ENCODE data around the gene RERE.
"Not testable (repeated sequence)": the region's sequence is repeated elsewhere in the genome, so short reads cannot be mapped to it uniquely, and the experiment has no call there.

RERE gene

DNA sequence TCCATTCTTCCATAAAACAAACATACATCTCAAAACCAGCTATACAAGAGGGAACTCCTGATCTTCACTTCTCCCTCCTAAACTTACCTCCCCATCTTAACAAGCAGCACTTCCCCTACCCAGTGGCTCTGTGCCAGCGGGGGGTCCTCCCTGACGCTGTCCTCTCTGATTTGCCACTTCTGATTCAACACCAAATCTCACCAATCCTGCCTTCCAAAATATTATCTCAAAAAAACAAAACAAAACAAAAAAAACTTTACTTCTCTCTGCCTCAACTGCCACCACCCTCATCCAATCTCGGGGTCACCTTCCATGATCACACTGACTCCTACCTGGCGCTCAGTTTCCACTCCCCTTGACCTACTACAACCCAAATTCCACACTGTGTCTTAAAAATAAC is 426.7 kb downstream of the RERE start:
- DNase-seq = no peak

DNA sequence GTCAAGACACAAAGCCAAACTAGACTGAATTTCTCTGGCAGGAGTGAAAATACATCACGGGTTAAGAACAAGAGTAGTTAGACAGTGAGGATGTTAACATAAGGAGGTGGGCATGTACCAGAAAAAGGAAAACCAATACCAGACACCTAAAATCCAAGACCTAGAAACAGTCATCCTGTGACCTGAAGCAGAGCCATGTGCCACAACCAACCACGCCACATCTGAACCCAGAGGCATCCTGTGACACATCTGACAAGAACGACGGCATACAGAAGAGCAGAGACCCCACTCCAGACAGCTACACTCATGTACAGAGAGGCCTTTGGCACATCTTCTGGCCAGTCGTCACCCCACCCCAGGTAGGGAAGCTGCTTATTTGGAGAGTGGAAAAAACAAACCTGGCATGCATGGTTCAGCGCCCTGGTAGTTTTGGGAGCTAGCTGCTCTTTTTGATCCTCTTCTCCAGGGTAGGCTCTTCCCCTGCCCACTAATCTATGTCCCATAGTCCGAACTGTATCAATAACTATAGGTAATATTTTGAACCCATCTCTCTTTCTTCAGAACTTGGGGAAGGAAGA is 427.4 kb downstream of the RERE start:
- no peak for DNase-seq

DNA sequence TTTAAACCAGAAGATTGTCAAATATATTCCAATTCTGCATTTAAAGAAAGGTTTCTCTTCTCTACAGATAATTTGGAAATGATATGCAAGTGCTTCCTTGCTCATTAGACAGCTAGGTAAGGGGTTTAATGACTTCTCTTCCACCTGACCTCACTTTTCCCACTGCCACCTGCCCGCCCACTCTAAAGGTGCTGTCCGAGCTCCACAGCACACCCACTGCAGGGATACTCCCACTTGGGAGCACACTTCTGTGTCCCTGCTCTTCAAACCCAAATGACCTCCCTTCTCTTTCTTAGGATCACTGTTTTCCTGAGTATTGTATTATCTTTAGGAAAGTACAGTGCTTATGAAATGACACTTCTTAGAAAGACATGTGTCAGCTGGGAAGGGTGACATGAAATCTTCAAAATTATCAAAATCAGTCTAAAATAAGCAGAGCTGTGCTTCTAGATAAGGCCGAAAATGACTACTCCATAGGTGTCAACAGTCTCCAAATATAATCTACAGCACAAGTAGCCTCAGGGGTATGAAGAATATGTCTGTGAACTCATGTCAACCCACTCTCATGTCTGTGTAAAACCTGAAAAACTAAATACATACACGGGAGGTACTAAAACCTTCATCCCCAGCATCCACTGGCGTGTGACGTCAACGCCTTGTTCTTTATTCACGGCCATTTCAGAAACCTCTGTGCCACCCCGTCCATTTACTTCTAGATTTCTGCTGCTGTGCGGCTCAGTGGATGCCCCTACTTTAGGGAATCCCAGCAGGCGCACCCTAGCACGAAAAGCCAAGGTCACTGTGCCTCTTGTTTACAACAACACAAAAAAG is 428.5 kb downstream of the RERE start:
- DNase-seq = no peak

- DNase-seq = no peak
Measured at GRCh38 chr1:8386247-8386646, 431.2 kb downstream of the RERE start.

DNA sequence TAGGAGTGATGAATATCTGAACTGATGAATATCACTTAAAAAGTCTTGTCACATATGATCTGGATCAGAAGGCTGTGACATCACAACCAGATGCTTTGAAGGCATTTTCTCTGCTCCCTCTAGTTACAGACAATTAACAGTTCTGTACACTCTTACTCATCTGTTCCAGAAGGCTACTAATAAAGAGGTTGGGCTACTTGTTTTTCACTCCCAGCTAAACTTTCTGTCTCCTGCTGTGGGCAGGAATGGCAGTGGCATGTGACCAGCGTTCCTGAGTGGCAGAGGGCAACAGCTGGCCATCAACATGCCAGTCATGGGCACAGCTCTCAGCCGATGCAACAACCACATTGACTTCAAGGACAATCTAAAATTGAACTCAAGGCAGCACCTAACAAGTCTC is 432.9 kb downstream of the RERE start:
- no peak for DNase-seq

DNA sequence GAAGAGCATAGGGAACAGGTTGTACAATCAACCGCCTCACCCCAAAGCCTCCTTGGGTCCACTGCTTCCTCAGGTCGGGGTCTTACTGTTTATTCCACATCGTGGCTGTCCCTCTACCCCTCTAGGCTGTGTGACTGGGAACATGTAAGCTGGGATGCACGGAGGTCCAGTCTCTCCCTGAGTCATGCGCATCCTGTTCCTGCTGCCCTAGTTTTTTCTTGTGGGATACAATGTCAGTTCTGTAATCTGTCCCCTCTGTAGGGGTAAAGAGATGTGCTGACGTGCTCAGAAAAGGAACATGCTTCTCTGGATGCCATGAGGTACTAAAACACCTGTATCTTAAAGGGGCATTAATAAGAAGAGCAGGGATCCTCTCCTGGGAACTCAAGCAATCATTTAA is 433.4 kb downstream of the RERE start:
- no peak for DNase-seq

- no peak for DNase-seq
Measured at GRCh38 chr1:8382608-8383505, 434.6 kb downstream of the RERE start.

- no peak for DNase-seq
Measured at GRCh38 chr1:8382051-8382505, 435.4 kb downstream of the RERE start.

DNA sequence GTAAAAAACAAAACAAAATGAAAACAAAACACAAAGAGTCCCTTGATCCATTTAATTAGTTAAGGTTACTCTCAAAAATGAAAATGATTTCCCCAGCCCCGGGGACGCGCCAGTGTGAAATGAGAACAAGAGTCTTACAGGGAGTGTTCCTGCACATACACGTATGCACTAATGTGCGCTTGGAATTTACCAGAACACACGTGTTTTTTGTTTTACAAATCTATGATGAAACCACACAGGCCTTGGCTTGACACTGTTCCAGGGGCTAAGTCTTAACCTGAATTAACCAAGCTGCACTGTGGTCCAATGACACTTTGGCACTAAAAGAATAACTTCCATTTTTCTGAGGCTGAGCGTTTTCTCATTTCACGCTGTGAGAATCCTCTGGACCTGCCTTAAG is 435.8 kb downstream of the RERE start:
- no peak for DNase-seq

GRCh38 chr1:8380310-8380709 is 437.1 kb downstream of the RERE start:
- DNase-seq = not testable (repeated sequence)

DNA sequence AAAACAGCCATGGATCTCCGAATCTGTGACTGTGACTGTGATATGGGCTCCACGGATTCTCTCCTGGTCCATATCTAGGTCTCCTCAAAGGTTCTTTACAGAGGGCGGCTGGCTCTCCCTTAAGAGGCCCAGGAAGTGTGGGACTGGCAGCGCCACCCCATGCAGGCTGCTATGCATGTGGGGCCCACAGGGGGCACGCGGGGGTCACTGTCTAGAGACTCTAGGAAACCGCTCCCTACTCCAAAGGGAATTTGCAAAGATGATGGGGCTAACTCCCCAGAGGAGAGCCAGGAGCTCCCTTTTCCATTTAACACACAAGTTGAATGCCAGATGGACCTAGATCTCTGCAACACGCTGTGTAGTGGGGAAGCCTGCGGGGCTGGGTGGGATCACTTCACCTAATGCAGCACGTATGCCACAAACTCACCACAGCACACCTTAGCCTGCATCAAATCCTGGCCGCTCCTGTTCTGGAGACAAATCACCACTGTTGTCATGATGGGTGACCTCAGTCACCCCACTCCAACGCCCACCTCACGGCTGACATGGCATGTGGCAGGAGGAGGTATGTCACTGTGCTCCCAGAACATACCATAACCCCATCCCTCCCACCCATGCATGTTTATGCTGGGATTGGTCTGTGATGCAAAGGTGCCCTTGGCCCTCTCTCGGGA is 437.8 kb downstream of the RERE start:
- no peak for DNase-seq

- DNase-seq = no peak
Measured at GRCh38 chr1:8378981-8379470, 438.4 kb downstream of the RERE start.

DNA sequence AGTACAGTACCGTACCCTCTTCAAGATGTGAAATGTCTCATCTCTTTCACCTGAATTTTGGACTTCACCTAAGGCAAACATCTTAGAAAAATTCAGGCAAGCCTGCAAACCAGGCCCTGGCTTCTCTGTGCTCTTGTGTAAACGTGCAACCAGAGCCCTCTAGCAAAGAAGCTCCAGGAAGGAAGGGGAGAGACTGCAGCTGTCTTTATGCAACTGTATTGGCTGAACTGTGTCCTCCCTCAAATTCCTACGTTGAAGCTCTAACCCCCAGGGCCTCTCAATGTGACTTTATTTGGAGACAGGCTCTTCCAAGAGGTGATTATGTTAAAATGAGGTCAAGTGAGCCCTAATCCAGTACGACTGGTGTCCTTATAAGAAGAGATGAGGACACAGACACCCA is 439.3 kb downstream of the RERE start:
- DNase-seq = no peak

- DNase-seq = no peak
Measured at GRCh38 chr1:8377271-8377981, 440.0 kb downstream of the RERE start.

- DNase-seq = no peak
Measured at GRCh38 chr1:8376358-8376840, 441.0 kb downstream of the RERE start.

- DNase-seq = no peak
Measured at GRCh38 chr1:8374812-8375211, 442.6 kb downstream of the RERE start.

DNA sequence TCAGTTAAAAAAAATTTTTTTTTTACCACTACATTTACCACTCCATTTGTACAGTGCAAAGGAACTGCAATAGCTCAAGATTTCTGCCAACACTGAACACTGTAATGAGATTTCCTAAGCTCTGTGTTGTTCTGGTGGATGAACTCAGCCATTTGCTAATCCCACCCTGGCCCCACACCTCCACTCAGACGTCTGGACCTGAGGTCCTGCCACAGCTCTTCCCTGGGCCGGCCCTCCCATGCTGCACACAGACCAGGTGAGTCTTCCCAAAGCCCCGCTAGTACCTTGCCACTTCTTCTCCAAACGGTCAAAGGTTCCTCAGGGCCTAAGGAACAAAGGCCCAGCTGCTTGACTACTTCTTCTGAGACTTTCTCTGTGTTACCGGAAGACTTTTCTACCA is 443.1 kb downstream of the RERE start:
- DNase-seq = no peak

- DNase-seq = no peak
Measured at GRCh38 chr1:8373581-8374241, 443.7 kb downstream of the RERE start.

DNA sequence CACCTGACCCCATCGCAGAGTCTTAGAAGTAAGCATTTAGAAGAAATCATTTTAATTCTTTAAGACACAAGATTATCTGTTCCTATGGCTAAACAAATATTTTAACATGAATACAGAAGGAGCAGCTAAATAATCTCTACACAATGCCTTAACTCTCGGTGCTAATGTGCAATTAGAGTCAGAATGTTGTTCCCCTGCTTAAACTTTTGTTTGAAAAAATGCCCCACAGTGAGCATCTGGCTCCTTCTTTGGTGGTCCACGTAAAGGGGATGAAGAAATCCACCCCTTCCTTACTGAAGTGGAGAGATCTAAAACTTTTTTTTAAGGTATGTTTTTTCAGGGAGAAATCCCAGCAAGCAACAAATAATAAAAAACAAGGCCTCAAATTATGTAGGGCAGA is 444.3 kb downstream of the RERE start:
- no peak for DNase-seq

DNA sequence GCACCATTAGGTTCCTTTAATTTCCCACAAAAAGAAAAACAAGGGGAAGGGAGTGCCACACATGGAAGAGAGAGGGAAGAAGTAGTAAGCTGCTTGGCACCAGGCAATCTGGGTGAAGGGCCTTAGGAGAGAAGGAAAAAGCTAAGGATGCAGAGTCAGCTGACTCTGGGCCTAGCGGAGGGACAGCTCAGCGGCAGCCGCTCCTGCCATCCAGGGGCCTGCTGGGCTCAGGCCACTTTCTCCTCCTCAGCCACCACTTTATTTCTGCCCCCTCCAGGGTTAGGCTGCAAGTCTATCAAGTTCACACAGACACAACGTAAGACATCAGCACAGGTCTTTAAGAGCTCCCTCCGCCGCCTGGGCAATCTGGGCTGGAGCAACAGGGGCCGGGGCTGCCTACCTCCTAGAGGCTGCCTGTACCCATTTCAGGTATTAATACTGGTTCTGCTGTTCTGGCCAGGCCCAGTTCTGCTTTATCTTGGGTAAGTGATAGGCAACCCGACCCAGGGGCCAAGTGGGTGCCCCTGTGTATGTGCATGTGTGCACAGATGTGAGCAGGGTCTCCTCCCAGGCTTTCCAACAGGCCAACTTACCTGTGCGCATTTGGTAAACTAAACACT is 446.0 kb downstream of the RERE start:
- no peak for DNase-seq

- no peak for DNase-seq
Measured at GRCh38 chr1:8370905-8371315, 446.5 kb downstream of the RERE start.
